ENCODE data around the gene C2orf81. TPM values are rescaled to one million over a fixed set of nuclear protein-coding genes. Genes with fewer than 3 reads are reported as not detected.
"Not testable (repeated sequence)": the region's sequence is repeated elsewhere in the genome, so short reads cannot be mapped to it uniquely, and the experiment has no call there.

Gene C2orf81
- total RNA-seq, 2 experiments from 2014 or later = 2.9 to 3.4 TPM

DNA sequence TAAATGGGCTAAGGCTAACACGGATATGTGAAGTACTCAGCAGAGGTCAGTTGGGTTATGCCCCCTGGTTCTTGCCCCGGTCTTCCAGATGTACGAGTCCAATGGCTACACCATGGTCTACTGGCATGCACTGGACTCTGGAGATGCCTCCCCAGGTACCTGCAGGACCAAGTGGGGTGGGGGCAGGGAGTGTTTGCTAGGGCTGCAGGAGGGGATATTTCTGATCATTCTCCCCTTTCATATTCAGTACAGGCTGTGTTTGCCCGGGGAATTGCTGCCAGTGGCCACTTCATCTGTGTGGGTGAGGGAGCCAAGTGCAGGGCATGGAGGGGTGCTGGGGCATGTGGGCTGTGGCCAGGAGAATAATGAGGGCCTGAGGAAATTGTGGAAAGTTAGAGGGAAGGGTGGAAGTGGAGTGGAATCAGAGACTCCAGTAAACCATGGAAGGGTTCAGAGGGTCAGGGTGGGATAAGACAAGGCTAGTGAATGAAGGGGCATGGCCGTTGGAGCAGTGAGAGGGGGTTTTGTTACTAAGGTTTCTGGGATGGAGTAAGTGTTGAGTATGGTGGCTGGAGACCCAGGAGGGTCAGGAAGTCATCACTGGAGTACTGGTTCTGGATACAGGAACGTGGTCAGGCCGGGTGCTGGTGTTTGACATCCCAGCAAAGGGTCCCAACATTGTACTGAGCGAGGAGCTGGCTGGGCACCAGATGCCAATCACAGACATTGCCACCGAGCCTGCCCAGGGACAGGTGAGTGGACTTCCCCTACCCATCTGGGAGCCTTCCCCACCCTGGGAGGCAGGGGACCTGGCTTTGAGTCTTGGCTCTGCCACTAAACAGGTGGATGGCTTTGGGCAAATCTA, 2.0 kb upstream of the C2orf81 start:
- H3K4me3 Mint-ChIP-seq = peak overlapping the region; percentile 100
- POLR2A ChIA-PET = interaction anchor here (1.1 to 2.9 kb wide), 3 partner anchors 10 to 31 kb away, joined by 3 to 23 read pairs (median 3); partner anchors contain the start of gene INO80B
- no peaks in the 10 kb centered on the region for H3K27me3 ChIP-seq (ENCODE audit: control insufficient read depth in 1 of 2, insufficient read depth in 2 of 2, low read length in 2 of 2)
- no peaks in the 10 kb centered on the region for H3K9me3 ChIP-seq (ENCODE audit: control insufficient read depth in 1 of 2, insufficient read depth in 1 of 2, low read length in 2 of 2)
- no peaks in the 10 kb centered on the region for H3K9me3 Mint-ChIP-seq
- H3K27ac Mint-ChIP-seq = peak overlapping the region; percentile 96
- ATAC-seq (ENCODE audit: poor library complexity) (no peak), DNase-seq (no peak)
- TF ChIP-seq, protein P1, sequence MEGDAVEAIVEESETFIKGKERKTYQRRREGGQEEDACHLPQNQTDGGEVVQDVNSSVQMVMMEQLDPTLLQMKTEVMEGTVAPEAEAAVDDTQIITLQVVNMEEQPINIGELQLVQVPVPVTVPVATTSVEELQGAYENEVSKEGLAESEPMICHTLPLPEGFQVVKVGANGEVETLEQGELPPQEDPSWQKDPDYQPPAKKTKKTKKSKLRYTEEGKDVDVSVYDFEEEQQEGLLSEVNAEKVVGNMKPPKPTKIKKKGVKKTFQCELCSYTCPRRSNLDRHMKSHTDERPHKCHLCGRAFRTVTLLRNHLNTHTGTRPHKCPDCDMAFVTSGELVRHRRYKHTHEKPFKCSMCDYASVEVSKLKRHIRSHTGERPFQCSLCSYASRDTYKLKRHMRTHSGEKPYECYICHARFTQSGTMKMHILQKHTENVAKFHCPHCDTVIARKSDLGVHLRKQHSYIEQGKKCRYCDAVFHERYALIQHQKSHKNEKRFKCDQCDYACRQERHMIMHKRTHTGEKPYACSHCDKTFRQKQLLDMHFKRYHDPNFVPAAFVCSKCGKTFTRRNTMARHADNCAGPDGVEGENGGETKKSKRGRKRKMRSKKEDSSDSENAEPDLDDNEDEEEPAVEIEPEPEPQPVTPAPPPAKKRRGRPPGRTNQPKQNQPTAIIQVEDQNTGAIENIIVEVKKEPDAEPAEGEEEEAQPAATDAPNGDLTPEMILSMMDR (IDR thresholded peaks at IDR 0.05) = no peak
- peaks cover 30% of the 10 kb centered on the region for H3K4me1 Mint-ChIP-seq (ENCODE audit: low read depth)
- peaks cover 11% of the 10 kb centered on the region for H3K36me3 ChIP-seq (ENCODE audit: insufficient read depth, low read length)
- no peak overlapping the region for H3K4me3 ChIP-seq (ENCODE audit: low read length)
- CTCF ChIA-PET = no interaction called here
- no peaks in the 10 kb centered on the region for H3K27me3 Mint-ChIP-seq
- H3K27ac ChIP-seq (ENCODE audit: low read depth in 1 of 2, low read length in 2 of 2) = no peak overlapping the region
- intact Hi-C loops (cut with DNase I, micrococcal nuclease) = loop anchor here in 1 of 2 experiments (5.0 kb wide), 1 partner anchor 49 kb away; the partner anchor contains the start of gene MRPL53
- peaks cover 20% of the 10 kb centered on the region for H3K4me1 ChIP-seq (ENCODE audit: insufficient read depth, low read length)
- peaks cover 16% of the 10 kb centered on the region for H3K36me3 Mint-ChIP-seq (ENCODE audit: low read depth)

DNA sequence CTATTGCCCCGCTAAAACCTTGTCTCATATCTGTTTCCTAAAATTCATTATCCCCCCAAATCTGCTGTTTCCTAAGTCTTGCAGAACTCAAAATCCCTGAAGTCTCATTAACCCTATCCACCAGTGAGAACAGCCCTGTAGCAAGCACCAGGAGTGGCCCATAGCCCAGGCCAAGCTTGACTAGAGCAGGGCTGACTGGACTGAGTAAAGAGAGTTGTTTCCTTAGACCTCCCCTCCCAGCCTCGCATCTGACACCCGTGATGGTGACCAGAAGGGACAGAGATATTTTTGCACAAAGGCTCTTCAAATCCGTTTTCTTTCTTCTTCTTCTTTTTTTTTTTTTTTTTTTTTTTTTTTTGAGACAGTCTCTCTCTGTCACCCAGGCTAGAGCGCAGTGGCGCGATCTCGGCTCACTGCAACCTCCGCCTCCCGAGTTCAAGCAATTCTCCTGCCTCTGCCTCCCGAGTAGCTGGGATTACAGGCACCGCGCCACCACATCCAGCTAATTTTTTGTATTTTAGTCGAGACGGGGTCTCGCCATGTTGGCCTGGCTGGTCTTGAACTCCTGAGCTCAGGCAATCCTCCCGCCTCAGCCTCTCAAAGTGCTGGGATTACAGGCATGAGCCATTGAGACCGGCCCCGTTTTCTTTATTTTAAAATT, 846 bp downstream of the C2orf81 start:
- POLR2A ChIA-PET = interaction anchor here (0.6 to 3.0 kb wide), 14 partner anchors 19 to 242 kb away, joined by 3 to 25 read pairs (median 4); partner anchors contain the start of genes INO80B, MOB1A, MRPL53 and TTC31

DNA sequence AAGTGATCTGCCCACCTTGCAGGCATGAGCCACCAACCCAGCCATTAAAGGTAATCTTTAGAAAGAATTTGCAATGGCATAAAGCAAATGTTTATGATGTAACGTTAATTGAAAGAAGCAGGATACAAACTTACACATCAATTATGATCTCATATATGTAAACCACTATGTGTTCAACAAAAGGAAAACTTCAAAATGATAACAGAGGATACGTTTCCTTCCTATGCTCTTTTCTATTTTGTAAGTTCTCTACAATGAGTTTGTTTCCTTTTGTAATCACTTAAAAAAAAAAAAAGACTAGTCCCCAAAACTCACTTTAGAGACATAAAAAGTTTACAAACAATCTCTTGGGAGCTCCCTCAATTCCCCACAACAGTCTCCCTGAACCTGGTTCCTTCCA, 1.4 kb downstream of the C2orf81 start:
- POLR2A ChIA-PET = interaction anchor here (0.6 to 3.0 kb wide), 3 partner anchors 19 to 38 kb away, joined by 4 to 25 read pairs (median 15); partner anchors contain the start of gene WBP1

More for the DNA sequence above, 846 bp downstream of the C2orf81 start:
- peak overlapping the region; percentile 82 to 90 for H3K27ac ChIP-seq (ENCODE audit: low read depth in 1 of 2, low read length in 2 of 2)
- not testable (repeated sequence) for H3K9me3 ChIP-seq (ENCODE audit: control insufficient read depth in 1 of 2, insufficient read depth in 1 of 2, low read length in 2 of 2); H3K9me3 Mint-ChIP-seq; H3K27me3 Mint-ChIP-seq; H3K36me3 Mint-ChIP-seq (ENCODE audit: low read depth); ATAC-seq (ENCODE audit: poor library complexity); H3K27me3 ChIP-seq (ENCODE audit: control insufficient read depth in 1 of 2, insufficient read depth in 2 of 2, low read length in 2 of 2); H3K36me3 ChIP-seq (ENCODE audit: insufficient read depth, low read length)
- H3K4me3 ChIP-seq (ENCODE audit: low read length) = peak overlapping the region; percentile 98
- intact Hi-C loops (cut with DNase I, micrococcal nuclease) = loop anchor here (1.0 to 5.0 kb wide), 4 partner anchors 34 to 63 kb away; partner anchors contain the start of genes INO80B (in 1 of the 2), MRPL53 (in 1 of the 2) and TTC31 (in 1 of the 2)
- peaks cover 25% of the 10 kb centered on the region for H3K4me1 ChIP-seq (ENCODE audit: insufficient read depth, low read length)
- CTCF ChIA-PET = interaction anchor here (1.0 to 1.2 kb wide), 3 partner anchors 29 to 63 kb away, joined by 3 to 7 read pairs (median 6); partner anchors contain the start of genes CCDC142, INO80B and TTC31
- H3K4me1 Mint-ChIP-seq (ENCODE audit: low read depth) = peaks cover 44% of the 10 kb centered on the region
- peak overlapping the region; percentile 100 for H3K4me3 Mint-ChIP-seq
- H3K27ac Mint-ChIP-seq = peak overlapping the region; percentile 96
- peak in 1 of 14 experiments; percentile 15 for DNase-seq

More for the DNA sequence above, 1.4 kb downstream of the C2orf81 start:
- TF ChIP-seq, protein P1 (IDR thresholded peaks at IDR 0.05) = no peak
- ATAC-seq (ENCODE audit: poor library complexity) (no peak), DNase-seq (peak in 1 of 14 experiments; percentile 10)
- Mint-ChIP-seq H3K36me3 (ENCODE audit: low read depth) (peaks cover 5% of the 10 kb centered on the region), H3K4me1 (ENCODE audit: low read depth) (peaks cover 48% of the 10 kb centered on the region), H3K4me3 (peak overlapping the region; percentile 76), H3K27ac (peak overlapping the region; percentile 96), H3K27me3 (no peaks in the 10 kb centered on the region), H3K9me3 (no peaks in the 10 kb centered on the region)
- Histone ChIP-seq H3K27me3 (ENCODE audit: control insufficient read depth in 1 of 2, insufficient read depth in 2 of 2, low read length in 2 of 2) (peaks cover 0 to 3% of the 10 kb centered on the region in 2 experiments), H3K9me3 (ENCODE audit: control insufficient read depth in 1 of 2, insufficient read depth in 1 of 2, low read length in 2 of 2) (peaks cover 0 to 2% of the 10 kb centered on the region in 2 experiments), H3K4me3 (ENCODE audit: low read length) (no peak overlapping the region), H3K27ac (ENCODE audit: low read depth in 1 of 2, low read length in 2 of 2) (no peak overlapping the region), H3K36me3 (ENCODE audit: insufficient read depth, low read length) (peaks cover 4% of the 10 kb centered on the region), H3K4me1 (ENCODE audit: insufficient read depth, low read length) (peaks cover 31% of the 10 kb centered on the region)
- CTCF ChIA-PET = interaction anchor here (1.2 kb wide), 1 partner anchor 63 kb away, joined by 3 read pairs; the partner anchor contains the start of genes CCDC142 and TTC31
- intact Hi-C loops (cut with DNase I, micrococcal nuclease) = loop anchor here in 1 of 2 experiments (2.0 to 5.0 kb wide), 2 partner anchors 35 to 52 kb away; partner anchors contain the start of genes INO80B and MRPL53
